ENCODE data around the gene BCAP29. TPM values are rescaled to one million over a fixed set of nuclear protein-coding genes. Genes with fewer than 3 reads are reported as not detected.
A peak's percentile ranks its signal among the peaks of the same experiment; 100 is the strongest.

The BCAP29 gene
- total RNA-seq, 3 donors from 2014 or later = 51.7 to 73.8 (median 66.6) TPM

- TF ChIP-seq CTCF (IDR thresholded peaks at IDR 0.05) = no peak
- intact Hi-C loops (cut with DNase I, micrococcal nuclease) = no loop called here
- H3K9me3 ChIP-seq = no peaks in the 10 kb centered on the region
- H3K4me1 ChIP-seq (ENCODE audit: low read depth) = peaks cover 13% of the 10 kb centered on the region
- no peak overlapping the region for H3K4me3 ChIP-seq
- DNase-seq (peak; percentile 67 to 73 (median 70)), ATAC-seq (peak; percentile 94)
- H3K36me3 ChIP-seq (ENCODE audit: low read depth) = no peaks in the 10 kb centered on the region
Measured at GRCh38 chr7:107661081-107661864, 81.2 kb downstream of the BCAP29 start.

GRCh38 chr7:107661865-107662379 is 81.9 kb downstream of the BCAP29 start:
- TF ChIP-seq CTCF (IDR thresholded peaks at IDR 0.05) = no peak
- Histone ChIP-seq H3K4me1 (ENCODE audit: low read depth) (peaks cover 13% of the 10 kb centered on the region), H3K4me3 (no peak overlapping the region), H3K9me3 (no peaks in the 10 kb centered on the region), H3K36me3 (ENCODE audit: low read depth) (no peaks in the 10 kb centered on the region)
- intact Hi-C loops (cut with DNase I, micrococcal nuclease) = no loop called here
- ATAC-seq (no peak), DNase-seq (no peak)

GRCh38 chr7:107663196-107663595 is 83.2 kb downstream of the BCAP29 start:
- Histone ChIP-seq H3K4me1 (ENCODE audit: low read depth) (peaks cover 13% of the 10 kb centered on the region), H3K9me3 (no peaks in the 10 kb centered on the region), H3K4me3 (no peak overlapping the region), H3K36me3 (ENCODE audit: low read depth) (no peaks in the 10 kb centered on the region)
- TF ChIP-seq CTCF (IDR thresholded peaks at IDR 0.05) = no peak
- intact Hi-C loops (cut with DNase I, micrococcal nuclease) = no loop called here
- DNase-seq (no peak), ATAC-seq (no peak)

GRCh38 chr7:107666790-107667189 is 86.7 kb downstream of the BCAP29 start:
- H3K4me1 ChIP-seq (ENCODE audit: low read depth) = peaks cover under 1% of the 10 kb centered on the region
- no peaks in the 10 kb centered on the region for H3K9me3 ChIP-seq
- intact Hi-C loops (cut with DNase I, micrococcal nuclease) = no loop called here
- no peak overlapping the region for H3K4me3 ChIP-seq
- H3K36me3 ChIP-seq (ENCODE audit: low read depth) = no peaks in the 10 kb centered on the region
- TF ChIP-seq CTCF (IDR thresholded peaks at IDR 0.05) = no peak
- ATAC-seq (no peak), DNase-seq (no peak)

GRCh38 chr7:107667341-107667740 is 87.3 kb downstream of the BCAP29 start:
- Histone ChIP-seq H3K4me3 (no peak overlapping the region), H3K4me1 (ENCODE audit: low read depth) (no peaks in the 10 kb centered on the region), H3K36me3 (ENCODE audit: low read depth) (no peaks in the 10 kb centered on the region), H3K9me3 (no peaks in the 10 kb centered on the region)
- intact Hi-C loops (cut with DNase I, micrococcal nuclease) = no loop called here
- no peak for TF ChIP-seq CTCF (IDR thresholded peaks at IDR 0.05)
- ATAC-seq (no peak), DNase-seq (no peak)

All from mucosa of descending colon (tissue), 3 donors.